Skin epidermis (tissue), 12 donors: ENCODE measurements around the gene ZNF334.

Experiments used
- H3K27ac ChIP-seq, 21 experiments: fragments of 200-600 bp; sonication (generic) in 11 of 21; one replicate each; pipeline ENCODE4 v1.5.0; 2020; ENCODE audit warnings: mild to moderate bottlenecking in 3 of 21, inconsistent platforms in 2 of 21, moderate library complexity in 2 of 21
- H3K4me3 ChIP-seq, 7 experiments: fragments of 200-600 bp; sonication (generic) in 2 of 7; one replicate each; pipeline ENCODE4 v1.5.0; 2020; ENCODE audit warnings: inconsistent platforms in 2 of 7, mild to moderate bottlenecking in 2 of 7, moderate library complexity in 1 of 7

The ZNF334 gene

GRCh38 chr20:46494077-46494476, 19.3 kb downstream of the ZNF334 start:
- no peak overlapping the region for H3K4me3 ChIP-seq
- no peak overlapping the region for H3K27ac ChIP-seq

- no peak overlapping the region for H3K4me3 ChIP-seq
- H3K27ac ChIP-seq: no peak overlapping the region
Observed at GRCh38 chr20:46491354-46491753, 22.0 kb downstream of the ZNF334 start.

- no peak overlapping the region for H3K27ac ChIP-seq
- H3K4me3 ChIP-seq: no peak overlapping the region
Observed at GRCh38 chr20:46488451-46488850, 24.9 kb downstream of the ZNF334 start.

GRCh38 chr20:46487628-46488027, 25.7 kb downstream of the ZNF334 start:
- H3K27ac ChIP-seq: no peak overlapping the region
- no peak overlapping the region for H3K4me3 ChIP-seq

- no peak overlapping the region for H3K4me3 ChIP-seq
- H3K27ac ChIP-seq: no peak overlapping the region
Observed at GRCh38 chr20:46485431-46485830, 27.9 kb downstream of the ZNF334 start.

- H3K27ac ChIP-seq: no peak overlapping the region
- no peak overlapping the region for H3K4me3 ChIP-seq
Observed at GRCh38 chr20:46484954-46485353, 28.4 kb downstream of the ZNF334 start.

- no peak overlapping the region for H3K4me3 ChIP-seq
- no peak overlapping the region for H3K27ac ChIP-seq
Observed at GRCh38 chr20:46483879-46484278, 29.5 kb downstream of the ZNF334 start.

- Histone ChIP-seq H3K27ac (no peak overlapping the region), H3K4me3 (no peak overlapping the region)
Observed at GRCh38 chr20:46482864-46483263, 30.5 kb downstream of the ZNF334 start.

- no peak overlapping the region for H3K27ac ChIP-seq
- no peak overlapping the region for H3K4me3 ChIP-seq
Observed at GRCh38 chr20:46477640-46478039, 35.7 kb downstream of the ZNF334 start.

GRCh38 chr20:46477225-46477624, 36.1 kb downstream of the ZNF334 start:
- no peak overlapping the region for H3K27ac ChIP-seq
- no peak overlapping the region for H3K4me3 ChIP-seq

- Histone ChIP-seq H3K4me3 (no peak overlapping the region), H3K27ac (no peak overlapping the region)
Observed at GRCh38 chr20:46468508-46468907, 44.9 kb downstream of the ZNF334 start.

- Histone ChIP-seq H3K27ac (no peak overlapping the region), H3K4me3 (no peak overlapping the region)
Observed at GRCh38 chr20:46464451-46464850, 48.9 kb downstream of the ZNF334 start.

- Histone ChIP-seq H3K27ac (no peak overlapping the region), H3K4me3 (no peak overlapping the region)
Observed at GRCh38 chr20:46463852-46464251, 49.5 kb downstream of the ZNF334 start.

GRCh38 chr20:46461808-46462207, 51.6 kb downstream of the ZNF334 start:
- Histone ChIP-seq H3K27ac (no peak overlapping the region), H3K4me3 (no peak overlapping the region)

GRCh38 chr20:46458866-46459750, 54.3 kb downstream of the ZNF334 start:
- Histone ChIP-seq H3K4me3 (peak overlapping the region in 2 of 7 experiments; percentile 6 to 17), H3K27ac (no peak overlapping the region)

- Histone ChIP-seq H3K4me3 (no peak overlapping the region), H3K27ac (no peak overlapping the region)
Observed at GRCh38 chr20:46456255-46457028, 56.9 kb downstream of the ZNF334 start.

- Histone ChIP-seq H3K4me3 (no peak overlapping the region), H3K27ac (no peak overlapping the region)
Observed at GRCh38 chr20:46455729-46456128, 57.6 kb downstream of the ZNF334 start.
